Fibroblast of skin of back (primary cell): Measurements from ENCODE around the gene MINDY2.
A peak's percentile ranks its signal among the peaks of the same experiment; 100 is the strongest.
"Not testable (repeated sequence)": the region's sequence is repeated elsewhere in the genome, so short reads cannot be mapped to it uniquely, and the experiment has no call there.

ENCODE experiments used
- DNase-seq: peaks from one replicate; pipeline ENCODE4 v3.0.0-alpha.2; 2013

MINDY2 gene

DNA sequence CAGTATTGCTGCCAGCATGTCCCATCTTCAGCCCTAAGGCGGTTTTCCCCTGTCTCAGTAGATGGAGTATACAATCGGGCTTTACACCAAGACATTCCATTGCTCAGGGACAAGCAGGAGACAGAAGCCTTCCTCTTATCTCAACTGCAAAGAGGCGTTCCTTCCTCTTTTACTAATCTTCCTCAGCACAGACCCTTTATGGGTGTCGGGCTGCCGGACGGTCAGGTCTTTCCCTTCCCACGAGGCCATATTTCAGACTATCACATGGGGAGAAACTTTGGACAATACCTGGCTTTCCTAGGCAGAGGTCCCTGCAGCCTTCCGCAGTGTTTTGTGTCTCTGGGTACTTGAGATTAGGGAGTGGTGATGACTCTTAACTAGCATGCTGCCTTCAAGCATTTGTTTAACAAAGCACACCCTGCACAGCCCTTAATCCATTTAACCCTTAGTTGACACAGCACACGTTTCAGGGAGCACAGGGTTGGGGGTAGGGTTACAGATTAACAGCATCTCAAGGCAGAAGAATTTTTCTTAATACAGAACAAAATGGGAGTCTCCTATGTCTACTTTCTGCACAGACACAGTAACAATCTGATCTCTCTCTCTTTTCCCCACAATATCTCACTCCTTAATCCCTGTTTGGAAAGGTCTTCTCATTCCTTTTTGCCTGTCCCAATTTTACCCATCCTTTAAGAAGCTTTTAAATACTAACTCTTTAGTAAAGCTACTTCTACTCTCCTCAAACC, 62.8 kb downstream of the MINDY2 start:
- DNase-seq, result not testable (repeated sequence)

DNA sequence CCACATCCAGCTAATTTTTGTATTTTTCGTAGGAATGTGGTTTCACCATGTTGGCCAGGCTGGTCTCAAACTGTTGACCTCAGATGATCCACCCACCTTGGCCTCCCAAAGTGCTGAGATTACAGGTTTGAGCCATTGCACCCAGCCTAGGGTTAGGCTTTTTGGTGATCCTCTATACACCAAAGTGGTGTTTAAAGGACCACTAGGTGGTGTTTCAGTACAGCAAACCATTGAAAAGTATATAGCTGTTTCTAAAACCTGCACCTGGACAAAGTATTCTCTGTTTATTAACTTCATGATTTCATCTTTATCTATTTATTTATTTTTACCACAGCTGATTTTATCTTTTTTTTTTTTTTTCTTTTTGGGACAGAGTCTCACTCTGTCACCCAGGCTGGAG, 68.4 kb downstream of the MINDY2 start:
- peak; percentile 2 for DNase-seq

DNA sequence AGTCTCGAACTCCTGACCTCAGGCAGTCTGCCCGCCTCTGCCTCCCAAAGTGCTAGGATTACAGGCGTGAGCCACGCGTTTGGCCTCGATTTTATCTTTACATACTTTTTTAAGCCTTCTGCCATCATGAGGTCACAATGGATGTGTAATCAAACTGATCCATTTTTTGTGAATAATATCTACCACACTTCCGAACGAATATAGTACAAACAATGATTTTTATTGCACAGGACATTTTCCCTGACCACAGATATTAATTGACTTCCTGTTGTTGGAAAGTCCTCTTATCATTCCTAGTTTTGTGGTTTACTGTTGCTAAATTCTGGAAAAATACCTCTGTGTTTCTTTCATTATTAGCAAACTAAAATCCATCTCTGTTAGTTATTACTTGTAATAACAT, 68.9 kb downstream of the MINDY2 start:
- DNase-seq, result no peak

DNA sequence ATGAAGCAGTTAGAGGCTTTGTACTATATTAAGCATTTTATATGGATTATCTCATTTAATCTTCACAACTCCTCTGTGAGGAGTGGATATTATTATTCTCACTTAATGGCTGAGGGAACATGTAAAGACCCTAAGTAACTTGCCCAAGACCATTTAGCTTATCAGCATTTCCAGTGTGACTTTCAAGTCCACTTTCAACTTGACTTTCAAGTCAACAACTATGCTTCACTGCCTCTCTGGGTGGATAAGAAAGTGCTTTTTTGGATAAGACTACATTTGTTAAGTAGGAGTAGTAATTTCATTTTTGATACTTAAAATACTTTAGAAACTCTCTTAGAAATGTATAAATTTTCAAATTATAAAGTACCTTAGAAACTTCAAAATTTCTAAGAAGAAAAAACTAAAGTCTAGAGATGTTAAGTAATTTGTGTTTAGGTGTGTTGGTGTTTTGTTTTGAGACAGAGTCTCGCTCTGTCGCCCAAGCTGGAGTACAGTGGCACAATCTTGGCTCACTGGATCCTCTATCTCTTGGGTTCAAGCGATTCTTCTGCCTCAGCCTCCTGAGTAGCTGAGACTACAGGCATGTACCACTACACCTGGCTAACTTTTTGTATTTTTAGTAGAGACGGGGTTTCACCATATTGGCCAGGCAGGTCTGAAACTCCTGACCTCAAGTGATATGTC, 71.8 kb downstream of the MINDY2 start:
- DNase-seq, result no peak

DNA sequence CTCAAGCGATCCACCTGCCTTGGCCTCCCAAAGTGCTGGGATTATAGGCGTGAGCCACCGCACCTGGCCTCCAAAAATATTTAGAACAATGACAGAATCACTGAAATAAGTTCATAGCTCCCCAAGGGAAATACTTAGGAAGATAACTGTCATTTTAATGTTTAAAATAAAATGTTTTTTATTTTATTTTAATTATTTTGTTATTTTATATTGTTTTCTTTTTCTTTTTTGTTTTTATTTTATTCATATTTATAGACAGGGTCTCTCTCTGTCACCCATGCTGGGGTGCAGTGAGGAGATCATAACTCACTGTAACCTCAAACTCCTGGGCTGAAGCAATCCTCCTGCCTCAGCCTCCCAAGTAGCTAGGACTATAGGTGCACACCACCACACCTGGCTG, 80.1 kb downstream of the MINDY2 start:
- DNase-seq, result not testable (repeated sequence)

DNA sequence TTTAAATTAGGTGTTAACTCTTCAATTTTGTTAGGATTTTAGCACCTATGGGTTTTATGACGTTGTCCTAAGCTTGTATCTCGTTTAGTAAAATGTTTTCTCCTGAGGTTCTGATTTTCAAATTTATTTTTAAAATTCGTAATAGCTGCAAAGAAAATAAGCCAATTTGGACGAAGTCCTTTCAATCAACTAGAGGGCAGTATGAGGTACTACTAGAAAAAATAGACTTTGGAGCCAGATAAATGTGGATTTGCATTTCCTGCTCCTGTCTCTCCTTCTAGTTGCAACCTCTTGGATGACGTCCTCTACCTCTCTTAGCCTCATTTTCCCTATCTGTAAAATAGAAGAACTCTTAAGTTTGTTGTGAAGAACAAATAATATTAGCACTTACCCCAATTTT, 81.2 kb downstream of the MINDY2 start:
- DNase-seq, result no peak

DNA sequence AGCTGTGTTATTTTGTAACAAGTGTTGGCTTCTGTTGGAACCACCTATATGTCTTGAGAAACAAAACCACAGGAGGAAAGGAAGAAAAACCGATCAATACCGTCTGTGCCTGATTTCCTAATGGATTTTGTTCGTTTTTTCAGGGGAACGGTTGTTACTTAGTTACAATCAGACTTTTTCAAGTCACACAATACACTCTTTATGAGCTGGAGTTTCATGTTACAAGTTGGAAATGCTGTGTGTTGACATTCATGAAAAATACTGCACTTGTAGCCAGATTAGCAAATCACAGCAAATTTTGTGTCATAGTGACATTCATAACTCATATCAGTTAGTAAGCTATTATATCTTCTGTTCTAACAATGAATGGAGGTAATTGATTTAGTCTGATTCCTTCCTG, 83.5 kb downstream of the MINDY2 start:
- DNase-seq, result no peak

DNA sequence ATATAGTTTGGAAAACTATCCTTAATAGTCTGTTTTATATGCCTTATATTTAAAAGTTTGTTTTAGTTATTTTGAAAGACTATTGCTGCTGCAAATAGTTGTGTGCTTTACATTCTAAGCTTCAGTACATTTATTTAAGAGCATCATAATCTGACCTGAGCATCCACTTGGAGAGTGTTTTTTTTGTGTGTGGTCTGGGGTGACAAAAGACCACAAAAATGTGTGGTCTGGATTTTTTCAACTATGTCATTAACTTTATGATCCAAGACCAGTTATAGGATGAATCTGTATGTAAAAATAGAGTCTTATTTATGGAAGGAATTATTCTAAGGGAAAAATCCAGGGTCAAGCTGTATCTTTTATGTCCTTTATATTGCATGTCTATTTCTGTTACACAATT, 85.0 kb downstream of the MINDY2 start:
- peak; percentile 93 for DNase-seq

DNA sequence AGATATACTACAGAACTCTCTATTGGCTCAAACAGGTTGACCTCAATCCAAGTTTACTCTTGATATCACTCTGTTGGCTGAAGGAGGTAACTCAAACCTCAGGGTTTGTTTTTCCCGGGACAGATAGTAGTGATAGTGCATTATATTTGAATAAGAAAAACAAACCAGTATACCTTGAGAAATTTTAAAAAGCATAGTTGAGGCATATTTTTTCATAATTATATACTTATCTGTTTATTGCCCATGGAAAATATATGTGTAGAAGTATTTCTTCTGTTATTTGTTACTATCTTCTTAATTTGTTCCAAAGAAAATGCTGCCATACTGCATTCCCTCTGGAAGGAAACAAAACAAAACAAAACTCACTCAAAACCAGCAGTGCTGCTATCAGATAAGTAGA, 85.5 kb downstream of the MINDY2 start:
- DNase-seq, result not testable (repeated sequence)

DNA sequence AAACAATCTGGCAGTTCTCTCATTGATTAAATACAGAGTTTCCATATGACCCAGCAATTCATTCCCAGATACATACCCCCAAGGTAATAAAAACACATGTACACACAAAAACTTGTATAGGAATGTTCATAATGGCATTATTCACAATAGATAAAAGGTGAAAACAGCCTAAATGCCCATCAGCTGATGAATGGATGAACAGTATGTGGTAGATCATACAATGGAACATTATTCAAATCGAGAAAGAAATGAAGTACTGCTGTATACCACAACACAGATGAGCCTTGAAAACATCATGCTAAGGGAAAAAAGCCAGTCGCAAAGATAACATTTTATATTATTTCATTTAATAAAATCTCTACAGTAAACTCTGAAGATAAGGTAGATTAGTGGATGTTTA, 91.2 kb downstream of the MINDY2 start:
- no peak for DNase-seq

DNA sequence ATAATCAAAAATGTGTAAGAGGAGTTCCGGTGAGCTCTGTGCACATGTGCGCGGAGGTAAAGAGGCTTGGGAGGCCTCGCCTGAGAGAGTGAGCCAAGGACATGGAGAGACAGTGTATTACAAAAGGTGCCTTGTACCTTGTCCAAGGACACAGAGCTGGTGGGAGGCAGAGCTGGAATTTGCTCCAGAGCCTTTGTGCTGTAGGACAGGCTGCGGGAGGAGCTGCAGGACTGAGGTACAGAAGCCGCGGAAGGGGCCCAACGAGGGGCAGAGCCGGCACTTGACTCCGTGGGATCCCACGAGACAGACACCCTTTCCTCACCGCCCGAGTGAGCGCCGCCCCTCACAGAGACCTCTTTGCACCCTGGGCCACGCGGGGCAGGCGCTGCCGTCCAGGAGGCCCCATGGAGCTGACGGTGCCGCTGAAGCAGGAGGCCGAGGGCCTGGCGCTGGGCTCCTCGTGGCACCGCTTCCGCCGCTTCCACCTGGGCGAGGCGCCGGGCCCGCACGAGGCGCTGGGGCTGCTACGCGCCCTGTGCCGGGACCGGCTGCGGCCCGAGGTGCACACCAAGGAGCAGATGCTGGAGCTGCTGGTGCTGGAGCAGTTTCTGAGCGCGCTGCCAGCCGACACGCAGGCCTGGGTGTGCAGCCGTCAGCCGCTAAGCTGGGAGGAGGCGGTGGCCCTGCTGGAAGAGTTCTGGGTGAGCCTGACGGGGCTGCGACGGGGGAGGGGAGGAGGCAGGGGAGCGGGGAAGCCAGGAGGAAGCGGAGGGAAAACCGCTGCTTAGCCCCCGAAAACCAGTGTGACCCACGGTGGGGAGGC, 93.7 kb downstream of the MINDY2 start:
- peak; percentile 12 for DNase-seq

DNA sequence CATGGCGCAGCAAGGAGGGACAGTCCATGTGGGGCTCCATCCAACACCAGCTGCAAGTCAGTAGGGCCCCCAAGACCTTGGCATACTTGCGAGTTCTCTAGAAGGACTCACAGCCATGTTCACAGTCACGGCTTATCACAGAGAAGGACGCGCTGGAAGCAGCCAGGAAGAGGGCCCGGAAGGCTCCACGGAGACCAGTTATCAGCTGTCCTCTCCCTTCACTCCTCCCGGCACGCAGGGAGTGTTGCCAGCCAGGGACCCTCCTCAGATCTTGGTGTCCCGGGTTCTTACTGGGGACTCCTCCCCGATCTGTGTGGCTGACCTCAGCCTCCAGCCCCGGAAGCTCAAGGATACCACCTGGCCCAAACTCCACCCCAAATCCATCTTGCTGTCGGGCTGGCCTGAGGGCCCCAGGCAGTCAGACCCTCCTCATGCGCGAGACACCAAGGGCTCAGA, 94.4 kb downstream of the MINDY2 start:
- no peak for DNase-seq

DNA sequence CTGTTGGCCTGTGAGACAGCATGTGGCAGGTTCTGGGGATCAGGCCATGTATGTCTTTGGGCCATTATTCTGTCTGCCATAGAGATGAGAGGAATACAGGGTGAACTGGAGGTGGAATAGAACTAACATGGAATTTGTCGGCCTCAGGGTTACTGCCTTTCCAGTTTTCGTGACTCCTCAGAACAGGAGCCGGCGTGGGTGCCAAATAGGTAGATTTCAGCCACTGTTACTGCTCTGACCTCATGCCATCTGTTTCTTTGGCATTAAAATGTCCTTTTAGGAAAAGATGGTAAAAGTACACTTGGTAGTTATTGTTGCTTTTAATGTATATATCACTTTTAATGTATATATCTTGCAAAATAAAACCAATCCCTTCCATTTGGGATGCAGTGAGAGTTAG, 96.8 kb downstream of the MINDY2 start:
- DNase-seq, result no peak

DNA sequence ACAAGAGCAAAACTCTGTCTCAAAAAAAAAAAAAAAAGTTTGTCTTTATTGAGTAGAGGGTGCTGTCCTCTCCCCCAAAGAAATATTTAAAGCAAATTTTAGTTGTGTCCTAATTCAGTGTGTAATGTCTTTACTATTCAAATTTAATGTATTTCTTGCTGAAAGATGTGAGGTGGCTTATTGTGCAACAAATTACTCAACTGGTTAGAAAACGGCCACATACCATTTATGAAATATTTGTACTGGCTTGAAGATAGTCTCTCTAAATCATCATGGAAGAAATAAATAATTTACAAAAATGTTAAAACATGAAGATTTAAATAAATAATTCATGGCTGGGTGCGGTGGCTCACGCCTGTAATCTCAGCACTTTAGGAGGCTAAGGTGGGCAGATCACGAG, 99.3 kb downstream of the MINDY2 start:
- no peak for DNase-seq

DNA sequence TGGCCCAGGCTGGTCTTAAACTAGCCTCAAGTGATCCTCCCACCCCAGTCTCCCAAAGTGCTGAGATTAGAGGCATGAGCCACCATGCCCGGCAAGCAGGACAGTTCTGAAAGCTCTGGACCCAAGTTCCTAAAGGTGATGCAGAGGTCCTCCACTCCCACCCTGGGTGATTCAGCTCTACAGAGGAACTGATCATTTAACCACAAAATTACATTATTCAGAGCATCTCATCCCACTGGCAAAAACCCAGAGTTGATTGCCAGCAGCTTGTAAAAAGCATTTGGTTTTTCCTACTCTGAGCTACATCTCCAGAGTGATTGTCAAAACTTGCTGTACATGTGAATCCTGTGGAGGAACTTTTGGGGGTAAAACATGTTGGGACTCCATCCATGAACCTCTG, 102.2 kb downstream of the MINDY2 start:
- peak; percentile 21 for DNase-seq

DNA sequence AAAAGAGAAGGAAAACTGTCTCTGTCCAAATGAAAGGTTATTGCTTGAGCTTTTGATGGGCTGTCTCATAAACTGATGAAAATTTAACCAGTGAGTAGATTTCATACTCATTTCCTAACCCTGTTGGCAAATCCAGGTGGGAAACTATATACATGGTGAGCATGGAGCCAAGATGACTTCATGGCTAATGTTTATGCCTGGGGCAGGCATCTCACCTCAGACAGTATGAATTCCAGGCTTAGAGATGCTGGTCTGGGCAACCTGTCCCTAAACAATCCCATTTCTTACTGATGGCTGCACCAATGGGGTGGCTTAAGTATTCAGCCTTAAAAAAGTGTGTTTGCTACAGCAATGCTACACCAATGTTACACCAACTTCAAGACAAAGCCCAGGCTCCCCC, 104.2 kb downstream of the MINDY2 start:
- DNase-seq, result no peak

DNA sequence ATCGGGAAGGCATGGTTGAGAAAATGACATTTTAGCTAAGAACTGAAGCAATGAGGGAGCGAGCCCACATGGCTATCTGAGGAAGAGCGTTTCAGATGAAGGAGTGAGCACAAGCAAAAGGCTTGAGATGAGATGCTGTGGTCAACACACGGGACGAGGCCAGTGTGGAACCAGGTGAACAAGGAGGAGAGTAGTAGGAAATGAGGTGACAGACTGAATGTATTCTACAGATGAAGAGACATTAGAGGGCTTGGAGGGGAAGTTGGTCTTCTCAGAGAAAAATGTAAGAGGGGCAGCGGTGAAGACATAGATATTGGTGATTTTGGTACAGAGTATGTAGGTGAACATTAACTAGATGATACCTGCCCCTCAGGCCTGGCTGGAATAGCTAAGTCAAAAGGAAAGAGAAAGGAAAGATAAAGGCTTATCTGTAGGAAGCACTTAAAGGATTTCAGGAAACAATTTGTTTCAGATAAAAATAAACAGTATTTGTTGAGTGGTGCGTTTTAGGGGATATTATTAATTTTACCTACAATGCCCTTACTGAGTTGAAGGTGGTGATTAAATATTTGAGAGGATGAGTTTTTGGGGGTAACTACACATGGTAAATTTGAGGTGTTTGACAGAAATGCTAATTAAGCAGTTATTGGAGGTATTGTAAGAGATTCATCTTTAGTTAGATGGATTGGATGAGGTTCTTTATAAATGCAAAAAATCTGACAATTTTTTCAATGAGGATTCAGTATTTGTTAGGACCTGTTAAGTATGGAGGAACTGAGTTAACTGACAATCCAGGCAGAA, 105.4 kb downstream of the MINDY2 start:
- DNase-seq, result no peak

DNA sequence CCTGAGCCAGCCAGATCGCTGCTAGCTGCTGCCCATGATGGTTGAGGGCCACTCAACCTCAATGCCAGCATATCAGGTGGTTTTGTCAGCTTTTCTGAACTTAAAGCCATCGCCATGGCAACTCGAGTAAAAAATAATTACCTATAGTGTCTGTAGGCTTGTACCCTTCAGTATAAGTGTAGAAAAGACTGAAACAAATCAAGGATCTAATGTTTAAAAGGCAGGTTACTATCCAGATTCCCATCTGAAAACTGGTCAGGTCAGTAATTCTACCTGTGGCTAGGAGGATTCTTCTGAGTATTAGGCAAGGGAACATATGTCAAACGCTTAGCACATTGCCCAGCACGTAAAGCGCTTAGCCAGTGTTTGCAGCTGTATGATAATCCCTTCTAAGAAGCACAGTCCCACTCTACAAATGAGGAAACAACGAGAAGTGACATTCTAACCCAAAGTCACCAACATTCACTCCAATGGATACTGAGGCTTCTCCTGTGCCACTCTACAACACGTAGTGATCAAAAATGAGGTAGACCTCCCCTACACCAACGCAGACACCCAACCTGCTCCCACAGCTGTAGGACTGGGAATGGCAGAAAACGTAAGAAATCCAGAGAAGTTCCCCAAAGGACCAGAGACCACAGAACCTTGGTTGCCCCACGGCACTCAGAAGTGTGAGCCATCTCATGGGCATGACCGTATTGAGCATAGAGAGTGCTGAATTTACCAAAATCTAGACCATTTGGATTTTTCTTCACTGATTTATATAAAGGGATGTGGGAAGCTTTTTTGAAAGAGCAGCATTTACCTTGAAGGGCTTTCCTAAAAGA, 107.1 kb downstream of the MINDY2 start:
- no peak for DNase-seq

DNA sequence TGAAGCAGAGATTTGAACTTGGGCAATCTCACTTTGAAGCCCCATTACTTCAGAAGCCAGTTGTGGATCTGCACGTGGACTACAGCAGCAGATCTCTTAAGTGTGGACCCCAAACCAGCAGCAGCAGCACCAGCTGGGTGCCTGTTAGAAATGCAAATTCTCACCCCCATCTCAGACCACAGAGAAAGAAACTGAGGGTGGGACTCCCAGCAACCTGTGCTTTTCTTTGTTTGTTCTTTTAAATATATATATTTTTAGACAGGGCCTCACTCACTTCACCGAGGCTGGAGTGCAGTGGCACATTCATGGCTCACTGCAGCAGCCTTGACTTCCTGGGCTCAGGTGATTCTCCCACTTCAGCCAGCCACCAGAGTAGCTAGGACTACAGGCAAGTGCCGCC, 109.2 kb downstream of the MINDY2 start:
- no peak for DNase-seq

DNA sequence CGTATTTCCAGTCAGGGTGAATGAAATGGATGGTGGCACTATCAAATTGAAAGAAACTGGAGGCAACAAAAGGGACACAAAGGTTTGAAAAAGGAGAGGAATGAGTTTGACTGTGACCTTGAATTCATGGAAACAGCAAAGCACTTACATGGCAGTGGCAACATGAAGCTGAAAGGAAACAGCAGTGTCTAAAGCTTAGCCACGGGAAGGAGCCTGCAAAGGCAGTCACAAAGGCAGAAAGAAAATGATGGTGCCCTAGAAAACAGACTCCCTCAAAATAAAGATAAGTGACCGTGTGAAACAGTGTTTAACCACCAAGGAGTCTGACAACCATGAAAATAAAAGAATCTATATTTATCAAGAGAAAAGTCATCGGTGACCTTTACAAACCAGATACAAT, 111.1 kb downstream of the MINDY2 start:
- no peak for DNase-seq

DNA sequence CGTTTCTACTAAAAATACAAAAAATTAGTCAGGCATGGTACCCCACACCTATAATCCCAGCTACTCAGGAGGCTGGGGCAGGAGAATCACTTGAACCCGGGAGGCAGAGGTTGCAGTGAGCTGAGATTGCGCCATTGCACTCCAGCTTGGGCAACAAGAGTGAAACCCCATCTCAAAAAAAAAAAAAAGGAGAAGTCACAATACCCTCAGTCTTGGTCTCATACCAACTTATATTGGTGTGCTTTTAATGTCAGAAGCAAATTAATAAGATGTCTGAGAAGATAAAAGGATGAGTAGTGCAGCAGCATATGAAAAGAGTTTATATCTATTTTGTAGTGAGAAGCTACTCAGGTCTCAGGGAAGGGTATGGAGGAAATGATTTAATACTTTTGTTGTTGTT, 112.8 kb downstream of the MINDY2 start:
- not testable (repeated sequence) for DNase-seq

DNA sequence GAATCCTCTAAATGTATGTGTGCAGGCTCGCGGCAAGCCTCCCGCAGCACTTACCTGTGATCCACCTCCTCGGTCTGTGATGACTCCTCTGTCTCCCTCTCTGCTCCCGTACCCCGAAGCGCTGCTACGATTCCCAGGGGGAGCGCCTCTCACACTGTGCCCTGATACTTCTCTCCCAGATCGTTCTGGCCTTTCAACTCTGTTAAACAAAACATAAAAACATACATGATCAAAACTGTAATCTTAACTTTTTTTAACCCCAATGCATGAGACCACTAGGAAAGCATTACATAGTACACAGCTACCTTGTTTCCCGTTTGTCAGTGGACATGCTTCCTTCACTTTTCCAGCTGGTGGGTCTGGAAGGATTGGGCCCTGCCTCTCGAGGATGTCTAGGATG, 115.8 kb downstream of the MINDY2 start:
- no peak for DNase-seq
